Forelimb muscle (tissue), 1 donor: ENCODE measurements around the gene TRPM5. TPM values are rescaled to one million over a fixed set of nuclear protein-coding genes. Genes with fewer than 3 reads are reported as not detected.
"Not testable (repeated sequence)": the region's sequence is repeated elsewhere in the genome, so short reads cannot be mapped to it uniquely, and the experiment has no call there.

ENCODE experiments used
- DNase-seq: peaks from one replicate; pipeline ENCODE4 v3.0.0-alpha.2; 2013; ENCODE audit warnings: low read depth
- polyA plus RNA-seq: library from polyadenylated mRNA; unstranded; fragments of 120-200 nt; gene quantifications from one replicate; pipeline ENCODE4 v1.2.1, GENCODE V29; 2013; ENCODE audit not compliant: insufficient read length

Gene TRPM5
- polyA plus RNA-seq = 0.04 TPM

GRCh38 chr11:2443881-2444820 lies at the start of gene TRPM5:
TSS of gene TRPM5 (minus strand) at chr11:2444514. CDS start at chr11:2423036, 21,478 bp downstream.
- no peak for DNase-seq

GRCh38 chr11:2489083-2489482 lies 44.8 kb upstream of the TRPM5 start:
- DNase-seq = no peak

GRCh38 chr11:2488004-2488403 lies 43.7 kb upstream of the TRPM5 start:
- no peak for DNase-seq

- no peak for DNase-seq
These were observed 40.3 kb upstream of the TRPM5 start for GRCh38 chr11:2484576-2485125.

GRCh38 chr11:2483426-2483825 lies 39.1 kb upstream of the TRPM5 start:
- DNase-seq = no peak

GRCh38 chr11:2482745-2483144 lies 38.4 kb upstream of the TRPM5 start:
- no peak for DNase-seq

GRCh38 chr11:2482204-2482603 lies 37.9 kb upstream of the TRPM5 start:
- no peak for DNase-seq

GRCh38 chr11:2481253-2481652 lies 36.9 kb upstream of the TRPM5 start:
- no peak for DNase-seq

- no peak for DNase-seq
These were observed 36.5 kb upstream of the TRPM5 start for GRCh38 chr11:2480874-2481220.

GRCh38 chr11:2480067-2480873 lies 36.0 kb upstream of the TRPM5 start:
- not testable (repeated sequence) for DNase-seq

GRCh38 chr11:2477936-2478335 lies 33.6 kb upstream of the TRPM5 start:
- no peak for DNase-seq

GRCh38 chr11:2477254-2477653 lies 32.9 kb upstream of the TRPM5 start:
- no peak for DNase-seq

GRCh38 chr11:2475136-2475918 lies 31.0 kb upstream of the TRPM5 start:
- DNase-seq = no peak

GRCh38 chr11:2474059-2474901 lies 30.0 kb upstream of the TRPM5 start:
- DNase-seq = no peak

GRCh38 chr11:2473361-2474058 lies 29.2 kb upstream of the TRPM5 start:
- no peak for DNase-seq

- no peak for DNase-seq
These were observed 28.3 kb upstream of the TRPM5 start for GRCh38 chr11:2472428-2473186.

- DNase-seq = no peak
These were observed 27.4 kb upstream of the TRPM5 start for GRCh38 chr11:2471804-2472096.

- no peak for DNase-seq
These were observed 26.9 kb upstream of the TRPM5 start for GRCh38 chr11:2471048-2471803.

GRCh38 chr11:2470495-2470894 lies 26.2 kb upstream of the TRPM5 start:
- DNase-seq = no peak
